Sigmoid colon (tissue), 4 donors: ENCODE data around the gene MAPT.

Experiments used
- CTCF ChIP-seq, 4 experiments: fragments of 450-650 bp in 3 of 4; fragments of 200-600 bp in 1 of 4; IDR thresholded peaks; one replicate each; pipeline ENCODE4 v1.5.1; 2016 to 2019; ENCODE audit warnings: antibody characterized with exemption in 4 of 4, mild to moderate bottlenecking in 3 of 4, moderate library complexity in 2 of 4
- EP300 ChIP-seq, 4 donors: sonication (generic); formaldehyde crosslinking; IDR thresholded peaks; one replicate each; pipeline ENCODE4 v1.6.1; 2017; ENCODE audit warnings: antibody characterized with exemption in 4 of 4
- POLR2A ChIP-seq, 2 donors: fragments of 450-650 bp; IDR thresholded peaks; one replicate each; pipeline ENCODE4 v1.6.1; 2016; ENCODE audit warnings: antibody characterized with exemption in 2 of 2, mild to moderate bottlenecking in 2 of 2, moderate library complexity in 2 of 2
- POLR2AphosphoS5 ChIP-seq, 4 donors: sonication (generic); formaldehyde crosslinking; IDR thresholded peaks; one replicate each; pipeline ENCODE4 v1.6.1; 2017; ENCODE audit warnings: antibody characterized with exemption in 4 of 4

- no peak for TF ChIP-seq POLR2AphosphoS5 (IDR thresholded peaks at IDR 0.05)
- TF ChIP-seq CTCF (IDR thresholded peaks at IDR 0.05), result no peak
- no peak for TF ChIP-seq EP300 (IDR thresholded peaks at IDR 0.05)
- no peak for TF ChIP-seq POLR2A (IDR thresholded peaks at IDR 0.05)
Measured at GRCh38 chr17:45904866-45905265, 10.5 kb downstream of the MAPT start.
